AG09319 (cell line): ENCODE data around the gene RAG2.

Experiments
- DNase-seq: peaks from one replicate; pipeline ENCODE4 v3.0.0-alpha.2; 2010; ENCODE audit warnings: low read depth; ENCODE audit errors: extremely low read depth
- TF ChIP-seq, protein P1 (sequence below): IDR thresholded peaks from 2 replicates; pipeline ENCODE4 v1.5.1; 2011; ENCODE audit warnings: low read depth, mild to moderate bottlenecking, inconsistent platforms, low read length, moderate library complexity

RAG2 gene

DNA sequence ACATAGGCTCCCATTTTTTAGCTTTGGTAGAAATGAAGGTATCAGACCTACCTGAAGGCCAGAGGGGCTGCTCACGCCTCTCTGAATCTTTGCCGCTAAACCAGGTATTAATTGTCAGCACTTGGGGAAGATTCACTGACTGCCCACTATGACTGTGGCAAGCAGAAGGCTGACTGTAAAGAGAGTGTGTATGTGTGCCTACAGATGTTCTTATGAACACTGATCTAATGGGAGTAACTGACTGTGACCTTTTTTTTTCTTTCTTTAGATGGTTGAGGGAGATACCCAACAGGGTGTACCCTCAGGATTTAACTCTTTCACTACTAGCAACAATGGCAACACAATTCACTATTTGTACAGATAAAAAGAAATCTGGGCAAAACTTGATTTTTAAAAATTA, at the start of gene RAG2:
Gene RAG2, minus strand, starts transcription at position 186 of the 400 bp plus-strand sequence. CDS start 4,068 bp downstream, outside the sequence.
- TF ChIP-seq, protein P1, sequence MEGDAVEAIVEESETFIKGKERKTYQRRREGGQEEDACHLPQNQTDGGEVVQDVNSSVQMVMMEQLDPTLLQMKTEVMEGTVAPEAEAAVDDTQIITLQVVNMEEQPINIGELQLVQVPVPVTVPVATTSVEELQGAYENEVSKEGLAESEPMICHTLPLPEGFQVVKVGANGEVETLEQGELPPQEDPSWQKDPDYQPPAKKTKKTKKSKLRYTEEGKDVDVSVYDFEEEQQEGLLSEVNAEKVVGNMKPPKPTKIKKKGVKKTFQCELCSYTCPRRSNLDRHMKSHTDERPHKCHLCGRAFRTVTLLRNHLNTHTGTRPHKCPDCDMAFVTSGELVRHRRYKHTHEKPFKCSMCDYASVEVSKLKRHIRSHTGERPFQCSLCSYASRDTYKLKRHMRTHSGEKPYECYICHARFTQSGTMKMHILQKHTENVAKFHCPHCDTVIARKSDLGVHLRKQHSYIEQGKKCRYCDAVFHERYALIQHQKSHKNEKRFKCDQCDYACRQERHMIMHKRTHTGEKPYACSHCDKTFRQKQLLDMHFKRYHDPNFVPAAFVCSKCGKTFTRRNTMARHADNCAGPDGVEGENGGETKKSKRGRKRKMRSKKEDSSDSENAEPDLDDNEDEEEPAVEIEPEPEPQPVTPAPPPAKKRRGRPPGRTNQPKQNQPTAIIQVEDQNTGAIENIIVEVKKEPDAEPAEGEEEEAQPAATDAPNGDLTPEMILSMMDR: no peak
- no peak for DNase-seq

DNA sequence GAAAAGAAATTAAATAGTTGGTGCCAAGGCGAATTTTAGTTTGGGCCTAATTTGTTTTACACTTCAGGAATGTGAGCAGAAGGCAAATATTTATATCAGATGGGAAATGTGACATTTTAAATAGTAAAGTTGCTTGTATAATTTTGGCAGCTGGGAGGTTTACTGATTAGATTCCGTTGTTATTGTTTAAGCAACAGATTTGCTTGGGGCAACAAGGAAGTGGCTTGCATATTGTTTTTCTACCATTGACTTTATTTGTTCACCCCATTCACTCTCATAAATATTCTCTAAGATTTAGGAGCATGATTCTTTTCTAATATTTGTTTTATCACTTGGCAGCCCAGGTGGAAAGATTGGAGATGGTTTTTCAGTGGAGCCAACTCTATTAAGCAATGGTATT, 40.5 kb upstream of the RAG2 start:
- DNase-seq: no peak
- TF ChIP-seq, protein P1: no peak

DNA sequence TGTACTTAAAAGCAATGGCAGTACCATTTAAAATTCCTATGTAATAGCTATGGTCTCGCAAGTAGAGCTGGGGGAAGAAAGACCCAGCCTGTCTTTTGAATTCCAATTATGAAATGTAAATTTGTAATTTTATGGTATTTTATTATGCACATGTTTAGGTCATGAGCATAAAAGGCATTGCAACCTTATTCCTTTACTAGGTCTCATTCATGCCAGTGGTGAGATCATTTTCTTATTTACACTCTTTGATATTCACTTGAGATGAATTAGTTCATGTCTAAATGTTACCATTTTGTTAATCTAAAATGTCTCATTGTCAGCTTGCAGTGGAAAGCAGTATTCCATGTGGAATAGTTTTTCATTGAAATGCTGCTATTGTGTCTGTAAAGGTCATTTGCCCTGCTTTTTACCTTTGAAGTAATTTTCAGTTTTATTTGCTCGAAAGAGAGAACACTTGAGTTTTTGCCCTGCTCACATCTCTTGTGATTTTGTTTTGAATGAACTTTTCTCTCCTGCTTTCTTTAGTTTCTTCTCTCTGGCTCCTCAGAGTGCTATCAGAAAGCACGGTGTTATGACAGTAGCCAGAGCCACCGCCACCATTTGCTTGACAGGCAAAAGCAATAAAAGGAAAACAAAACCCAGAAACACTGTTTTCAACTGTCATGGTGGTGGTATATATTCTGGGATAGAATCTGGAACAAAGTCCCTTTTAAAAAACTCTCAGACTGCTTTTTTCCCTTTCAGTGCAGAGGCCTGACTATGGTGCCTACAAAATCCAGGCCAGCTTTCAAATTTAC, 37.2 kb upstream of the RAG2 start:
- DNase-seq: no peak
- TF ChIP-seq, protein P1: no peak

DNA sequence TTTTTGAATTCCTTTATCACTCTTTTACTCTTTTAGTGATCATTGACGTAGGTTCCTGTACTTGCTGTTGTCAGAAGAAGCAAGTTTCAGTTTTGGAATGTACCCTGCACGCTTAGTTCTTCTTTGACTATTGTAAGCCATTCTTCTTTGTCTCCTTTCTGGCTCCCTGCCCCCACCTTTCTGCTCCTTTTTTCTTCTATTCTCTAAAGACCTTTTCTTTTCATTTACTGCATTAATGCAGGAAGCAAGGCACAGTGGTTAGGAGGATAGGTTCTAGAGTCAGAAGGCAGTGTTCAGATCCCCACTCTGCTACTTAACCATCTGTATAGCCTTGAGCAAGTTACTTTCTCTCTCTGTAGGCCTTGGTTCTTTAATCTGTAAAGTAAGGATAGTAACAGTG, 33.7 kb upstream of the RAG2 start:
- DNase-seq: no peak
- TF ChIP-seq, protein P1: no peak

DNA sequence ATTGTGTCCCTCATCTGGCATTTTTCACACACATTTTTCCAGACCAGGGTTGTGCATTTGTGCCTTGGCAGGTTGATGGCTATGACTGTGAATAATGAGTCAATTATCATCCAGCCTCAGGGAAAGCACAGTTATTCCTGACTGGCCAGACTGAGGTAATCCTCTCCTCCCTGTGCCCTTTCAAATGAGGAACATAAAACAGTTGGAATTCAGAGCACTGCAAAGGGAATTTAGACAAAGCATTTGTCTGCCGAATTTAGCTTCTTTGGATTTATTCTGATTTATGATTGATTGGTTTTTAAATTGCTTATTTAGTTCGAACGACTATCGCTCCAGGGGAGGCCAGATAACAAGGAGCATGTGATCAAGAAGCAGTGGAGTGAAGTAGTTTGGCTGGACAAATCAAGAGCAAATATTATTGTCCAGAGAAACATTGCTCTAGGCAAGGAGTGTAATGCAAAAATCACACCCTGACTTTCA, 30.8 kb upstream of the RAG2 start:
- TF ChIP-seq, protein P1: no peak
- DNase-seq: no peak

DNA sequence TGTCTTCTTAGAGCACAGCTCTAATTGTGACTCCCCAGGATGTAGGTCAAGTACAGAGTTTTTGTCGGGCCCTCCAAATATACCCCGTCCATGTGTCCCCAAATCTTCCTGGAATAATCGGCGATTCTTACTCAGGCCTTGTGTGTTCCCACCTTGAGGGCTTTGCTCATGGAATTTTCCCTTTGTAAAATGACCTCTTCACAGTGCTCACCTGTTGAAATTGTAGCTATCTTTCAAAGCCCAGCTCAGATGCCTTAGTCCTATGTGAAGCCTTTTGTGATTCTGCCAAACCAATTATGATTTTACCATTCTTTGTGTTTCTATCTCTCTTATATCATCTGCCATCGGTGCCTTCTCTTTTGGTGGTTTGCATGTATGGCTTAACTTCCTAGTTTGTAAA, 30.1 kb upstream of the RAG2 start:
- DNase-seq: no peak

DNA sequence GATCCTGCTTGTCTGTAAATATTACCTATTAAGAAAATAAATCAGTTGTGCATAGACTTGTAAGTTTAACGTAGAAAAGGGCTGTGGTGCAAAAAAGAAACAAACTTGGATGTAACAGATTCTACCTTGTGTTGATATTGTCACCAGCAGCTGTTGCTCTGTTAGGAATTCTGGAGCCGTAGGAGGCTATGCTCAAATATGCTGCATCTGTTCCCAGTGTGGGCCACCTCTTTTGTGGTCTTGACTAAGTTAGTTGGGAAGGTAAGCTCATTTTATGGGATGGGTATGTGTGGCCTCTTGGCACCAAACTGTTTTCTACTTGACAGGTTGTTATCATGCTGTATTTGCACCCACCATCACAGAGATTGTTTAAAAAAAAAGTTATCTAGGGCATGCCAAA, 29.4 kb upstream of the RAG2 start:
- TF ChIP-seq, protein P1: no peak
- no peak for DNase-seq

More for the DNA sequence above, 30.1 kb upstream of the RAG2 start:
- TF ChIP-seq, protein P1: no peak
